Measurements from ENCODE around the gene DCLK1. TPM values are rescaled to one million over a fixed set of nuclear protein-coding genes. Genes with fewer than 3 reads are reported as not detected.

DCLK1 gene
- total RNA-seq, 3 donors from 2014 or later (not counting 1 experiment from before 2014, with no cell fraction given) = not detected

DNA sequence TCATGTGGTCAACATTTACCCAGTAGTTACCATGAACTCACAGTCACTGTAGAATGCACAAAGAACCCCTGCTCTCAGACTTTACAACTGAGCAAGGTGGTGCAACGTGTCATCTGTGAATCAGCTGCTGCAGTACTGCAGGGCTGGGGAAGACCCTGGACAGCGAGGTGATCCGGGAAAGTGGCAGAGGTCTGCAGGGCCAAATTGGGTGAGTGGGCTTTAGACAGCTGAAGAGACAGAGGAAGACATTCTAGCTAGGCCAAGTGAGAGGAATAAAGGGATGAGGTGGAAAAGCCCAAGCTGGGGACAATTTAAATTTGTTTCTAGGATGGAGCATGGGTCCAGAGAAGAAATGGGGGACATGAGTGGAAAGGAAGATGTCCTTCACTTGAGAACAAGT lies 270.5 kb downstream of the DCLK1 start:
- intact Hi-C loops (cut with micrococcal nuclease) = no loop called here
- Mint-ChIP-seq H3K27ac (no peak overlapping the region), H3K4me3 (no peak overlapping the region), H3K4me1 (no peaks in the 10 kb centered on the region), H3K9me3 (peaks cover 8 to 13% of the 10 kb centered on the region in 2 donors), H3K36me3 (no peaks in the 10 kb centered on the region), H3K27me3 (ENCODE audit: low read depth in 2 of 2) (no peaks in the 10 kb centered on the region)
- TF ChIP-seq CTCF (IDR thresholded peaks at IDR 0.05) = no peak
- ATAC-seq (no peak), DNase-seq (no peak)
- Histone ChIP-seq H3K27me3 (ENCODE audit: control insufficient read depth, insufficient read depth, low read length) (peaks cover 4% of the 10 kb centered on the region), H3K4me3 (ENCODE audit: low read length) (no peak overlapping the region), H3K4me1 (ENCODE audit: control insufficient read depth, insufficient read depth, low read length) (no peaks in the 10 kb centered on the region), H3K9me3 (ENCODE audit: control insufficient read depth, insufficient read depth, low read length) (peaks cover 3% of the 10 kb centered on the region), H3K36me3 (ENCODE audit: control insufficient read depth, insufficient read depth, low read length) (no peaks in the 10 kb centered on the region), H3K27ac (ENCODE audit: low read length) (no peak overlapping the region)
- WGBS (ENCODE audit: insufficient coverage) = 80% methylated on average over 3 of the region's 3 CpGs

- no peak for DNase-seq
- Histone ChIP-seq H3K4me1 (ENCODE audit: control insufficient read depth, insufficient read depth, low read length) (no peaks in the 10 kb centered on the region), H3K27me3 (ENCODE audit: control insufficient read depth, insufficient read depth, low read length) (peaks cover 4% of the 10 kb centered on the region), H3K9me3 (ENCODE audit: control insufficient read depth, insufficient read depth, low read length) (peaks cover 3% of the 10 kb centered on the region), H3K36me3 (ENCODE audit: control insufficient read depth, insufficient read depth, low read length) (no peaks in the 10 kb centered on the region), H3K27ac (ENCODE audit: low read length) (no peak overlapping the region), H3K4me3 (ENCODE audit: low read length) (no peak overlapping the region)
- Mint-ChIP-seq H3K4me3 (no peak overlapping the region), H3K27ac (no peak overlapping the region), H3K9me3 (peaks cover 8 to 13% of the 10 kb centered on the region in 2 donors), H3K27me3 (ENCODE audit: low read depth in 2 of 2) (no peaks in the 10 kb centered on the region), H3K4me1 (no peaks in the 10 kb centered on the region), H3K36me3 (no peaks in the 10 kb centered on the region)
- no peak for TF ChIP-seq CTCF (IDR thresholded peaks at IDR 0.05)
- intact Hi-C loops (cut with micrococcal nuclease) = no loop called here
- ATAC-seq = no peak
- 91% methylated on average over 2 of the region's 4 CpGs for WGBS (ENCODE audit: insufficient coverage)
These were observed 271.2 kb downstream of the DCLK1 start for GRCh38 chr13:35859981-35860380.

DNA sequence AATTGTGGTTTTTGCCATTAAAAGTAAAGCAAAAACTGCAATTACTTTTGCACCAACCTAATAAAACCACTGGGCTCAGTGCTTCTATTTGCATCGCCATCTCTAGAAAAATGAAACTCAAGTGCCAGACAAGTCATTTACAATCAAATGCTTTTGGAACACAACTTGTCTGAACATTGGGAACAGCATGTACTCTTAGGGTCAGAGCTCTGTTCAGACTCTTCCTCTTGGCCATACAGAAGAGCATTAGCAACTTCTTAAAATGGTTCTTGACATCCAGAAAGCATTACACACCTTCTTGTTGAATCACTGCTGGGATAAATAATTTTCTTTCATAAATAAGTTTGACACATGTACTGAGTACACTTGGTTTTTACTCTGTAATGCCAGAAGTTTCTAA lies 272.5 kb downstream of the DCLK1 start:
- no peaks in the 10 kb centered on the region for H3K27me3 Mint-ChIP-seq (ENCODE audit: low read depth in 2 of 2)
- intact Hi-C loops (cut with micrococcal nuclease) = no loop called here
- peaks cover 4% of the 10 kb centered on the region for H3K27me3 ChIP-seq (ENCODE audit: control insufficient read depth, insufficient read depth, low read length)
- ATAC-seq (no peak), DNase-seq (no peak)
- no peaks in the 10 kb centered on the region for H3K4me1 ChIP-seq (ENCODE audit: control insufficient read depth, insufficient read depth, low read length)
- TF ChIP-seq CTCF (IDR thresholded peaks at IDR 0.05) = no peak
- no peaks in the 10 kb centered on the region for H3K36me3 Mint-ChIP-seq
- no peaks in the 10 kb centered on the region for H3K36me3 ChIP-seq (ENCODE audit: control insufficient read depth, insufficient read depth, low read length)
- no peak overlapping the region for H3K27ac ChIP-seq (ENCODE audit: low read length)
- no peak overlapping the region for H3K4me3 ChIP-seq (ENCODE audit: low read length)
- no peak overlapping the region for H3K4me3 Mint-ChIP-seq
- 96% methylated on average over 1 of the region's 1 CpG for WGBS (ENCODE audit: insufficient coverage)
- peaks cover 8 to 13% of the 10 kb centered on the region in 2 donors for H3K9me3 Mint-ChIP-seq
- H3K27ac Mint-ChIP-seq = no peak overlapping the region
- H3K4me1 Mint-ChIP-seq = no peaks in the 10 kb centered on the region
- H3K9me3 ChIP-seq (ENCODE audit: control insufficient read depth, insufficient read depth, low read length) = peaks cover 3% of the 10 kb centered on the region

DNA sequence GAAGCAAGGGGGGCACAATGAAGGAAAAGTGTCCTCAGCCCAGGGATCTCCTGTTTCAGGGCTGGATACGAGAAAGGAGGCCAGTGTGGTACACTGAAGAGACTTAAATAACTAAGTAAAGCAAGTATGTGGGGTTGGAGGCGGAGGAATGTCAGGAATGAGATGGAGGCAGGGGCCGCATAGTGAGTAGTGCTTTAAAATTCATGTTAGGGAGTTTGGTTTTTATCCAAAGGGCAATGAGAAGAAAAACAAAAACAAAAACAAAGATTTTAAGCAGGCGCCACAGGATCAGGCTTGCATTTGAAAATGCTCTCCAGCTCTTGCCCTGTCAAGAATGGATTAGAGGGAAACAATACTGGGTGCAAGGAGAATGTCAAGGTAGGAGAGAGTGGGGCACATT lies 273.4 kb downstream of the DCLK1 start:
- peaks cover 8 to 13% of the 10 kb centered on the region in 2 donors for H3K9me3 Mint-ChIP-seq
- no peak for TF ChIP-seq CTCF (IDR thresholded peaks at IDR 0.05)
- H3K27me3 ChIP-seq (ENCODE audit: control insufficient read depth, insufficient read depth, low read length) = peaks cover 4% of the 10 kb centered on the region
- no peaks in the 10 kb centered on the region for H3K36me3 ChIP-seq (ENCODE audit: control insufficient read depth, insufficient read depth, low read length)
- H3K4me3 ChIP-seq (ENCODE audit: low read length) = no peak overlapping the region
- no peak overlapping the region for H3K27ac Mint-ChIP-seq
- no peak overlapping the region for H3K27ac ChIP-seq (ENCODE audit: low read length)
- H3K4me1 Mint-ChIP-seq = no peaks in the 10 kb centered on the region
- peaks cover 3% of the 10 kb centered on the region for H3K9me3 ChIP-seq (ENCODE audit: control insufficient read depth, insufficient read depth, low read length)
- H3K4me1 ChIP-seq (ENCODE audit: control insufficient read depth, insufficient read depth, low read length) = no peaks in the 10 kb centered on the region
- ATAC-seq (no peak), DNase-seq (no peak)
- intact Hi-C loops (cut with micrococcal nuclease) = no loop called here
- WGBS (ENCODE audit: insufficient coverage) = 63% methylated on average over 4 of the region's 4 CpGs
- H3K36me3 Mint-ChIP-seq = no peaks in the 10 kb centered on the region
- H3K27me3 Mint-ChIP-seq (ENCODE audit: low read depth in 2 of 2) = no peaks in the 10 kb centered on the region
- no peak overlapping the region for H3K4me3 Mint-ChIP-seq

All from natural killer cell (primary cell).